Gastrocnemius medialis (tissue), 4 donors: Measurements from ENCODE around the gene MRGPRX1.
"Not testable (repeated sequence)": the region's sequence is repeated elsewhere in the genome, so short reads cannot be mapped to it uniquely, and the experiment has no call there.

ENCODE experiments used
- CTCF ChIP-seq, 5 experiments: fragments of 450-650 bp in 3 of 5; fragments of 200-600 bp in 2 of 5; sonication (generic) in 2 of 5; IDR thresholded peaks in 4 of 5; conservative IDR thresholded peaks in 1 of 5; 1 replicate in 4 of 5; 2 replicates in 1 of 5; pipeline ENCODE4 v1.5.1; 2016 to 2019; ENCODE audit warnings: antibody characterized with exemption in 5 of 5, mild to moderate bottlenecking in 3 of 5, moderate library complexity in 3 of 5
- POLR2A ChIP-seq, 2 donors: fragments of 450-650 bp; IDR thresholded peaks; one replicate each; pipeline ENCODE4 v1.6.1; 2017; ENCODE audit warnings: antibody characterized with exemption in 2 of 2, mild to moderate bottlenecking in 2 of 2, moderate library complexity in 2 of 2

GRCh38 chr11:18900637-18901036 lies 38.6 kb downstream of the MRGPRX1 start:
- TF ChIP-seq POLR2A (IDR thresholded peaks at IDR 0.05); CTCF (IDR thresholded peaks at IDR 0.05 in 4 of 5, conservative IDR thresholded peaks at IDR 0.05 in 1 of 5): not testable (repeated sequence)
